Stimulated activated CD8-positive, alpha-beta memory T cell treated with anti-CD3 and anti-CD28 coated beads, Interleukin-15, amount 100 ng/mL, for 24 hours (primary cell): ENCODE results near the gene ANGPTL8.

ENCODE experiments used
- DNase-seq: peaks from one replicate; pipeline ENCODE4 v3.0.0-alpha.2; 2020; ENCODE audit warnings: low read depth

The ANGPTL8 gene

GRCh38 chr19:11261431-11261970 lies 22.1 kb downstream of the ANGPTL8 start:
- DNase-seq = no peak

- no peak for DNase-seq
Measured at GRCh38 chr19:11261971-11262839, 22.8 kb downstream of the ANGPTL8 start, which contains the start of gene DOCK6. TSS of gene DOCK6 (minus strand) at chr19:11262524. CDS start at chr19:11262440, 84 bp downstream.

GRCh38 chr19:11263726-11264125 lies 24.3 kb downstream of the ANGPTL8 start:
- DNase-seq = no peak

GRCh38 chr19:11264452-11265176 lies 25.2 kb downstream of the ANGPTL8 start:
- no peak for DNase-seq

GRCh38 chr19:11265177-11265784 lies 25.9 kb downstream of the ANGPTL8 start:
- DNase-seq = no peak

- DNase-seq = no peak
Measured at GRCh38 chr19:11265785-11266236, 26.4 kb downstream of the ANGPTL8 start.

GRCh38 chr19:11267316-11268085 lies 28.1 kb downstream of the ANGPTL8 start:
- DNase-seq = no peak

- DNase-seq = no peak
Measured at GRCh38 chr19:11268783-11269267, 29.4 kb downstream of the ANGPTL8 start.

- DNase-seq = no peak
Measured at GRCh38 chr19:11269408-11269807, 30.0 kb downstream of the ANGPTL8 start.

- DNase-seq = no peak
Measured at GRCh38 chr19:11273296-11273695, 33.9 kb downstream of the ANGPTL8 start.

GRCh38 chr19:11273989-11274388 lies 34.6 kb downstream of the ANGPTL8 start:
- DNase-seq = no peak

- DNase-seq = no peak
Measured at GRCh38 chr19:11274533-11275086, 35.2 kb downstream of the ANGPTL8 start.

- DNase-seq = no peak
Measured at GRCh38 chr19:11278670-11279069, 39.3 kb downstream of the ANGPTL8 start.

GRCh38 chr19:11279505-11280236 lies 40.3 kb downstream of the ANGPTL8 start:
- no peak for DNase-seq

- DNase-seq = no peak
Measured at GRCh38 chr19:11281356-11282049, 42.1 kb downstream of the ANGPTL8 start.

- no peak for DNase-seq
Measured at GRCh38 chr19:11284515-11284914, 45.1 kb downstream of the ANGPTL8 start.

GRCh38 chr19:11286312-11286974 lies 47.0 kb downstream of the ANGPTL8 start:
- DNase-seq = no peak

- no peak for DNase-seq
Measured at GRCh38 chr19:11288349-11288748, 48.9 kb downstream of the ANGPTL8 start.

- DNase-seq = no peak
Measured at GRCh38 chr19:11290256-11290655, 50.8 kb downstream of the ANGPTL8 start.
